Mammary epithelial cell (primary cell): Measurements from ENCODE around the gene IL6.

Experiments used
- EZH2 ChIP-seq: IDR thresholded peaks from 2 replicates; pipeline ENCODE4 v1.6.1; 2012; ENCODE audit warnings: low read length, inconsistent platforms, borderline replicate concordance
- TF ChIP-seq, protein P1 (sequence below), 2 donors: IDR thresholded peaks in 1 of 2; conservative IDR thresholded peaks in 1 of 2; 2 replicates each; pipeline ENCODE4 v1.5.1; 2011 to 2012; ENCODE audit warnings: inconsistent platforms in 2 of 2, low read length in 2 of 2, mild to moderate bottlenecking in 2 of 2, control low read depth in 1 of 2, low read depth in 1 of 2; ENCODE audit not compliant: insufficient read depth in 1 of 2; ENCODE audit errors: extremely low read depth in 1 of 2

DNA sequence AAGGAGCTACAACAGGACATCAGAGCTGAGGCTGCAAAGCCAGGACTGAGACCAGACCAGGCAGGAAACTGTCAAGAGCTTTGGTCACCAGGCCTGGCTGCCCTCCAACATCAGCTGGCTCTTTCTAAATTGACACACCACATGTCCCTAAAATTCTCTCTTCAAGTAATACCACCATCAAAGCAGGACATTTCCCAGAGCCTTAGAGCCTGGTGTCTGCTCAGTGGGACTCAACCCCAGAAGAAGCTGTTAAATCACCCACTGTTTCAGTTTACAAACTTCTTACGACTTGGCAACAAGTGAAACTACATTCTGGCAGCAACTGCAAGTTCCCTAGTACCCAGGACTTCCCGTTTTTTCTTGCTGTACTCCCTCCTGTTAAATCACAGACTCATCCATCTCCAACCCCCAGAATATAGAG lies 3.8 kb upstream of the IL6 start:
- TF ChIP-seq, protein P1, sequence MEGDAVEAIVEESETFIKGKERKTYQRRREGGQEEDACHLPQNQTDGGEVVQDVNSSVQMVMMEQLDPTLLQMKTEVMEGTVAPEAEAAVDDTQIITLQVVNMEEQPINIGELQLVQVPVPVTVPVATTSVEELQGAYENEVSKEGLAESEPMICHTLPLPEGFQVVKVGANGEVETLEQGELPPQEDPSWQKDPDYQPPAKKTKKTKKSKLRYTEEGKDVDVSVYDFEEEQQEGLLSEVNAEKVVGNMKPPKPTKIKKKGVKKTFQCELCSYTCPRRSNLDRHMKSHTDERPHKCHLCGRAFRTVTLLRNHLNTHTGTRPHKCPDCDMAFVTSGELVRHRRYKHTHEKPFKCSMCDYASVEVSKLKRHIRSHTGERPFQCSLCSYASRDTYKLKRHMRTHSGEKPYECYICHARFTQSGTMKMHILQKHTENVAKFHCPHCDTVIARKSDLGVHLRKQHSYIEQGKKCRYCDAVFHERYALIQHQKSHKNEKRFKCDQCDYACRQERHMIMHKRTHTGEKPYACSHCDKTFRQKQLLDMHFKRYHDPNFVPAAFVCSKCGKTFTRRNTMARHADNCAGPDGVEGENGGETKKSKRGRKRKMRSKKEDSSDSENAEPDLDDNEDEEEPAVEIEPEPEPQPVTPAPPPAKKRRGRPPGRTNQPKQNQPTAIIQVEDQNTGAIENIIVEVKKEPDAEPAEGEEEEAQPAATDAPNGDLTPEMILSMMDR (conservative IDR thresholded peaks at IDR 0.05 in 1 of 2, IDR thresholded peaks at IDR 0.05 in 1 of 2; ENCODE audit: extremely low read depth in 1 of 2, insufficient read depth in 1 of 2, low read depth in 1 of 2, low read length in 2 of 2): no peak
- TF ChIP-seq EZH2: no peak
